ENCODE results near the gene FCHSD2. TPM values are rescaled to one million over a fixed set of nuclear protein-coding genes. Genes with fewer than 3 reads are reported as not detected.

Gene FCHSD2
- total and polyA plus RNA-seq, 2 of the 8 experiments (the other 6 are each of a cell fraction or from before 2014, with no cell fraction given): 4.1 to 7.8 TPM

DNA sequence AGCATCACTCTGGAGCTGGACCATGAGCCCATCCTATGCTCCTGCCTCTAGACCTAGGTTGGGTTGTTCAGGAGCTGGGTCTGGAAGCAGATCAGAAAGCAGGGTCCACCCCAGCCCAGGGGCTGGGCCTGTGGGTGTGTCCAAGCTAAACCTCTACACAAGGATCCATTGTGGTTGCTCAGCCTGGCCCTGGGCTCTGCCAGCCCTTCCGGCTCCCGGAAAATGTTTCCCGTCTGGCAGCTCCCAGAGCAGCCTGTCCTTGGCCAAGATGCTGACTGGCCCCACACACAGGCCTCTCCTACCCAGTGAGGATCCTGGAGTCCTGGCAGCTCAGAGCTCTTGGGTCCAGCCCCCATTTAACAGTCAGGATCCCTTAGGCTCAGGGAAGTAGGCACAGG is 35.3 kb upstream of the FCHSD2 start:
- no peak for DNase-seq (ENCODE audit: low read depth in 1 of 2, low spot score in 2 of 2)
- Histone ChIP-seq H3K23me2 (ENCODE audit: low read depth, low read length) (no peaks in the 10 kb centered on the region), H2BK12ac (ENCODE audit: low read depth, low read length) (no peak overlapping the region), H3K56ac (replicated peaks; ENCODE audit: insufficient read length, low read depth, low read length) (no peak overlapping the region), H3K9ac (replicated peaks in 1 of 4; ENCODE audit: extremely low read depth in 1 of 4, low read depth in 3 of 4, low read length in 3 of 4) (no peak overlapping the region), H4K8ac (ENCODE audit: extremely low read depth, insufficient read depth, low read length) (no peak overlapping the region), H3K9me3 (ENCODE audit: insufficient read depth in 2 of 2, low read depth in 1 of 2, low read length in 1 of 2) (no peaks in the 10 kb centered on the region), H3K27ac (ENCODE audit: low read depth, low read length) (no peak overlapping the region), H3K27me3 (replicated peaks in 1 of 4; ENCODE audit: control insufficient read depth in 3 of 4, extremely low read depth in 1 of 4, insufficient read depth in 3 of 4, low read length in 3 of 4) (no peaks in the 10 kb centered on the region), H3K23ac (ENCODE audit: insufficient read length) (no peak overlapping the region), H3K36me3 (ENCODE audit: control insufficient read depth in 2 of 4, insufficient read depth in 4 of 4, low read length in 3 of 4) (no peaks in the 10 kb centered on the region), H3K14ac (ENCODE audit: insufficient read length) (no peak overlapping the region), H3K4ac (replicated peaks; ENCODE audit: insufficient read length, low read depth, low read length) (no peak overlapping the region), H3K79me2 (ENCODE audit: control insufficient read depth in 1 of 2, insufficient read depth in 2 of 2, low read length in 2 of 2) (no peaks in the 10 kb centered on the region), H3K79me1 (ENCODE audit: low read depth, low read length) (no peaks in the 10 kb centered on the region), H3K4me3 (ENCODE audit: extremely low read depth in 1 of 4, insufficient read depth in 2 of 4, low read depth in 3 of 4, low read length in 4 of 4) (no peak overlapping the region), H2AFZ (ENCODE audit: low read length) (no peak overlapping the region), H3K18ac (ENCODE audit: extremely low read depth, low read length) (no peak overlapping the region), H2BK5ac (ENCODE audit: low read depth, low read length) (no peak overlapping the region), H4K20me1 (replicated peaks in 1 of 2; ENCODE audit: control insufficient read depth in 1 of 2, insufficient read depth in 2 of 2, low read length in 2 of 2) (no peaks in the 10 kb centered on the region), H3K4me1 (replicated peaks in 1 of 4; ENCODE audit: control insufficient read depth in 3 of 4, insufficient read depth in 4 of 4, low read length in 3 of 4) (no peaks in the 10 kb centered on the region), H2BK15ac (ENCODE audit: low read length) (no peak overlapping the region), H3K4me2 (ENCODE audit: insufficient read depth in 1 of 2, low read depth in 2 of 2, low read length in 2 of 2) (no peak overlapping the region), H2BK20ac (ENCODE audit: low read length) (no peak overlapping the region), H4K91ac (replicated peaks; ENCODE audit: insufficient read length, low read length) (no peak overlapping the region), H2BK120ac (replicated peaks; ENCODE audit: low read depth, low read length) (no peak overlapping the region), H2AK5ac (ENCODE audit: low read depth, low read length) (no peak overlapping the region), H4K5ac (ENCODE audit: insufficient read length, low read depth, low read length) (no peak overlapping the region)
- CTCF ChIA-PET (ENCODE audit: partially characterized antibody): interaction anchor here (0.7 to 9.4 kb wide), 61 partner anchors 7 to 587 kb away, joined by 3 to 258 read pairs (median 5); partner anchors contain the start of genes FCHSD2 and P2RY2
- TF ChIP-seq CBX5 (IDR thresholded peaks at IDR 0.05; ENCODE audit: low read depth, low read length): no peak
- TF ChIP-seq, protein P1, sequence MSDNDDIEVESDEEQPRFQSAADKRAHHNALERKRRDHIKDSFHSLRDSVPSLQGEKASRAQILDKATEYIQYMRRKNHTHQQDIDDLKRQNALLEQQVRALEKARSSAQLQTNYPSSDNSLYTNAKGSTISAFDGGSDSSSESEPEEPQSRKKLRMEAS (IDR thresholded peaks at IDR 0.05): no peak
- TF ChIP-seq, protein P2, sequence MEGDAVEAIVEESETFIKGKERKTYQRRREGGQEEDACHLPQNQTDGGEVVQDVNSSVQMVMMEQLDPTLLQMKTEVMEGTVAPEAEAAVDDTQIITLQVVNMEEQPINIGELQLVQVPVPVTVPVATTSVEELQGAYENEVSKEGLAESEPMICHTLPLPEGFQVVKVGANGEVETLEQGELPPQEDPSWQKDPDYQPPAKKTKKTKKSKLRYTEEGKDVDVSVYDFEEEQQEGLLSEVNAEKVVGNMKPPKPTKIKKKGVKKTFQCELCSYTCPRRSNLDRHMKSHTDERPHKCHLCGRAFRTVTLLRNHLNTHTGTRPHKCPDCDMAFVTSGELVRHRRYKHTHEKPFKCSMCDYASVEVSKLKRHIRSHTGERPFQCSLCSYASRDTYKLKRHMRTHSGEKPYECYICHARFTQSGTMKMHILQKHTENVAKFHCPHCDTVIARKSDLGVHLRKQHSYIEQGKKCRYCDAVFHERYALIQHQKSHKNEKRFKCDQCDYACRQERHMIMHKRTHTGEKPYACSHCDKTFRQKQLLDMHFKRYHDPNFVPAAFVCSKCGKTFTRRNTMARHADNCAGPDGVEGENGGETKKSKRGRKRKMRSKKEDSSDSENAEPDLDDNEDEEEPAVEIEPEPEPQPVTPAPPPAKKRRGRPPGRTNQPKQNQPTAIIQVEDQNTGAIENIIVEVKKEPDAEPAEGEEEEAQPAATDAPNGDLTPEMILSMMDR (IDR thresholded peaks at IDR 0.05; ENCODE audit: control extremely low read depth in 1 of 3, insufficient read depth in 1 of 3, low read depth in 1 of 3, low read length in 3 of 3): no peak
- TF ChIP-seq FOSL1 (IDR thresholded peaks at IDR 0.05; ENCODE audit: insufficient read depth, low read depth, low read length): no peak
- TF ChIP-seq, protein P3, sequence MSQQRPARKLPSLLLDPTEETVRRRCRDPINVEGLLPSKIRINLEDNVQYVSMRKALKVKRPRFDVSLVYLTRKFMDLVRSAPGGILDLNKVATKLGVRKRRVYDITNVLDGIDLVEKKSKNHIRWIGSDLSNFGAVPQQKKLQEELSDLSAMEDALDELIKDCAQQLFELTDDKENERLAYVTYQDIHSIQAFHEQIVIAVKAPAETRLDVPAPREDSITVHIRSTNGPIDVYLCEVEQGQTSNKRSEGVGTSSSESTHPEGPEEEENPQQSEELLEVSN (IDR thresholded peaks at IDR 0.05): no peak
- TF ChIP-seq ZNF274 (IDR thresholded peaks at IDR 0.05; ENCODE audit: borderline replicate concordance, extremely low read depth, low read length): no peak
- TF ChIP-seq, protein P4, sequence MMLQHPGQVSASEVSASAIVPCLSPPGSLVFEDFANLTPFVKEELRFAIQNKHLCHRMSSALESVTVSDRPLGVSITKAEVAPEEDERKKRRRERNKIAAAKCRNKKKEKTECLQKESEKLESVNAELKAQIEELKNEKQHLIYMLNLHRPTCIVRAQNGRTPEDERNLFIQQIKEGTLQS (IDR thresholded peaks at IDR 0.05; ENCODE audit: insufficient read depth, low read depth, low read length): no peak
- TF ChIP-seq SP4 (IDR thresholded peaks at IDR 0.05; ENCODE audit: low read length): no peak
- no peak for TF ChIP-seq SUZ12 (IDR thresholded peaks at IDR 0.05; ENCODE audit: low read length)
- no peak for TF ChIP-seq CBX8 (IDR thresholded peaks at IDR 0.05; ENCODE audit: borderline replicate concordance, low read depth, low read length)
- POLR2A ChIA-PET (ENCODE audit: partially characterized antibody): interaction anchor here (1.1 to 1.6 kb wide), 2 partner anchors 8 to 344 kb away, joined by 3 read pairs; no protein-coding TSS in a partner anchor
- 100% methylated on average over 3 of the region's 3 CpGs; no CpG with 5 or more reads in 1 of the 2 experiments for WGBS, 2 experiments (ENCODE audit: extremely low coverage in 1 of 2, insufficient coverage in 1 of 2, insufficient read length in 1 of 2, insufficient replicate concordance in 2 of 2, low coverage in 1 of 2, low lambda C conversion rate in 2 of 2, missing lambda C conversion rate in 1 of 2)
- no peak for FAIRE-seq
